HG03442 (cell line): Measurements from ENCODE around the gene ANKRD63.

Source experiments
- ATAC-seq: cut with Tn5 transposase; IDR thresholded peaks from one replicate; pipeline ENCODE4 v1.9.1; 2021; ENCODE audit warnings: mild to moderate bottlenecking, moderate library complexity; ENCODE audit not compliant: unreplicated experiment

Gene ANKRD63

GRCh38 chr15:40281057-40281800, 1.6 kb downstream of the ANKRD63 start:
- ATAC-seq: no peak

- no peak for ATAC-seq
These were observed 2.4 kb downstream of the ANKRD63 start for GRCh38 chr15:40280260-40281056.

GRCh38 chr15:40279437-40280141, 3.3 kb downstream of the ANKRD63 start:
- ATAC-seq: no peak

GRCh38 chr15:40278026-40278425, 4.8 kb downstream of the ANKRD63 start:
- no peak for ATAC-seq

GRCh38 chr15:40277471-40277870, 5.4 kb downstream of the ANKRD63 start:
- no peak for ATAC-seq

GRCh38 chr15:40276927-40277326, 5.9 kb downstream of the ANKRD63 start:
- no peak for ATAC-seq

- no peak for ATAC-seq
These were observed 6.9 kb downstream of the ANKRD63 start for GRCh38 chr15:40275954-40276353.

- no peak for ATAC-seq
These were observed 7.3 kb downstream of the ANKRD63 start for GRCh38 chr15:40275523-40275922.

- ATAC-seq: peak; percentile 43
These were observed 8.3 kb downstream of the ANKRD63 start for GRCh38 chr15:40274350-40275274.

GRCh38 chr15:40273428-40273827, 9.4 kb downstream of the ANKRD63 start:
- ATAC-seq: no peak

GRCh38 chr15:40272485-40273056, 10.3 kb downstream of the ANKRD63 start:
- no peak for ATAC-seq

- ATAC-seq: no peak
These were observed 11.0 kb downstream of the ANKRD63 start for GRCh38 chr15:40271685-40272484.

- no peak for ATAC-seq
These were observed 12.4 kb downstream of the ANKRD63 start for GRCh38 chr15:40270246-40270995.

GRCh38 chr15:40269604-40270003, 13.3 kb downstream of the ANKRD63 start:
- ATAC-seq: no peak

GRCh38 chr15:40267670-40268069, 15.2 kb downstream of the ANKRD63 start:
- ATAC-seq: no peak

- ATAC-seq: no peak
These were observed 16.0 kb downstream of the ANKRD63 start for GRCh38 chr15:40266828-40267304.

GRCh38 chr15:40265875-40266274, 17.0 kb downstream of the ANKRD63 start:
- no peak for ATAC-seq

GRCh38 chr15:40265355-40265754, 17.5 kb downstream of the ANKRD63 start:
- no peak for ATAC-seq
